A673 (cell line): ENCODE measurements around the gene CAMK2N2. TPM values are rescaled to one million over a fixed set of nuclear protein-coding genes. Genes with fewer than 3 reads are reported as not detected.

Experiments used
- BruUV-seq: library from RNA; stranded (reverse); fragments of 400-500 nt; replicated peaks from 2 replicates; lab custom pipeline; 2021; lab: Mats Ljungman, UMichigan
- CTCF ChIA-PET: fragments of 300-600 bp; sonication (Branson Sonifier 250); formaldehyde crosslinking; loops from one replicate; lab custom pipeline; 2022; ENCODE audit warnings: antibody characterized with exemption; lab: Charles Lee
- POLR2A ChIA-PET: fragments of 300-600 bp; sonication (Branson Sonifier 250); formaldehyde crosslinking; loops from one replicate; lab custom pipeline; 2022; ENCODE audit warnings: antibody characterized with exemption; ENCODE audit not compliant: low non-redundant PET; lab: Charles Lee
- DNase-seq: peaks from one replicate; pipeline ENCODE4 v3.0.0-alpha.2; 2015; ENCODE audit warnings: low spot score
- H3K27ac ChIP-seq: fragments of 200-600 bp; sonication (generic); 2 replicates; pipeline ENCODE4 v1.5.1; 2016; ENCODE audit warnings: mixed run types, low read depth, mild to moderate bottlenecking, mixed read lengths, antibody characterized with exemption, low read length; ENCODE audit not compliant: poor library complexity, severe bottlenecking
- H3K27me3 ChIP-seq: fragments of 200-600 bp; sonication (generic); replicated peaks from 2 replicates; pipeline ENCODE4 v1.6.1; 2017; ENCODE audit warnings: mixed run types, low read depth, mild to moderate bottlenecking, mixed read lengths, antibody characterized with exemption, low read length; ENCODE audit not compliant: insufficient read depth, poor library complexity
- H3K36me3 ChIP-seq: fragments of 200-600 bp; sonication (generic); 2 replicates; pipeline ENCODE4 v1.6.1; 2016; ENCODE audit warnings: mixed run types, mild to moderate bottlenecking, mixed read lengths, antibody characterized with exemption, low read length; ENCODE audit not compliant: insufficient read depth, poor library complexity, severe bottlenecking
- H3K4me1 ChIP-seq: fragments of 200-600 bp; sonication (generic); 2 replicates; pipeline ENCODE4 v1.6.1; 2017; ENCODE audit warnings: mixed run types, mild to moderate bottlenecking, mixed read lengths, antibody characterized with exemption, low read length; ENCODE audit not compliant: insufficient read depth, poor library complexity, severe bottlenecking
- H3K4me3 ChIP-seq: fragments of 200-600 bp; sonication (generic); 2 replicates; pipeline ENCODE4 v1.5.1; 2016; ENCODE audit warnings: low read depth, mixed run types, mild to moderate bottlenecking, mixed read lengths, low read length; ENCODE audit not compliant: poor library complexity, severe bottlenecking
- H3K9me3 ChIP-seq: fragments of 200-600 bp; sonication (generic); 2 replicates; pipeline ENCODE4 v1.6.1; 2016; ENCODE audit warnings: mixed run types, low read depth, mild to moderate bottlenecking, mixed read lengths, antibody characterized with exemption, low read length; ENCODE audit not compliant: poor library complexity, severe bottlenecking
- CTCF ChIP-seq: fragments of 300-800, 200-600 bp; sonication (generic); conservative IDR thresholded peaks from 2 replicates; pipeline ENCODE4 v1.5.1; 2017; ENCODE audit warnings: low read depth, mild to moderate bottlenecking, antibody characterized with exemption, low read length, moderate library complexity, mixed read lengths
- EZH2 ChIP-seq: fragments of 200-600 bp; sonication (generic); IDR thresholded peaks from 2 replicates; pipeline ENCODE4 v1.6.1; 2017; ENCODE audit warnings: borderline replicate concordance, low read depth, mild to moderate bottlenecking, mixed read lengths, antibody characterized with exemption, low read length; ENCODE audit not compliant: poor library complexity, severe bottlenecking
- intact Hi-C: fragments of 100-400 bp; cut with micrococcal nuclease; formaldehyde crosslinking; loops from one replicate; pipeline ENCODE4 v1.10.0; 2022; ENCODE audit not compliant: unreplicated experiment
- total RNA-seq: library from RNA; stranded (reverse); gene quantifications from 2 replicates; pipeline ENCODE4 v1.2.3, GENCODE V29; 2021

The CAMK2N2 gene
- total RNA-seq, 1 experiment from 2014 or later = 1.3 TPM

DNA sequence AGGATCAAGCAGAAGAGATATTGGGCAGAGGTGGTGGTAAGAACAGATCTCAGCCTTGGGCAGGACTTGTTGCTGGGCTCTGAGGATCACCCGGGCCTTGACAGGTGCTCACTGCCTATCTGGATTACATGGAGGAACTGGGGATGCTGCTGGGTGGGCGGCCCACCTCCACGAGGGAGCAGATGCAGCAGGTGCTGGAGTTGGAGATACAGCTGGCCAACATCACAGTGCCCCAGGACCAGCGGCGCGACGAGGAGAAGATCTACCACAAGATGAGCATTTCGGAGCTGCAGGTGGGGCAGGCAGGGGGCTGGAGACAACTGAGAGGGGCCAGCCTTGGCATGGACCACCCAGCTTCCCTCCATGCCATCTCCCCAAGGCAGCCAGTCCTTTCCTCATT lies 22.3 kb upstream of the CAMK2N2 start:
- no peak for TF ChIP-seq CTCF
- TF ChIP-seq EZH2 = no peak
- H3K27ac ChIP-seq = no peak overlapping the region
- no peak for DNase-seq
- ChIA-PET POLR2A (interaction anchor here (0.5 kb wide), 1 partner anchor 441 kb away, joined by 3 read pairs; no protein-coding TSS in a partner anchor), CTCF (interaction anchor here (0.6 kb wide), 1 partner anchor 238 kb away, joined by 6 read pairs; no protein-coding TSS in a partner anchor)
- intact Hi-C loops = no loop called here
- H3K4me3 ChIP-seq = no peak overlapping the region
- H3K9me3 ChIP-seq = no peaks in the 10 kb centered on the region
- H3K36me3 ChIP-seq = no peaks in the 10 kb centered on the region
- BruUV-seq = no TSS peak
- H3K27me3 ChIP-seq = no peaks in the 10 kb centered on the region
- no peaks in the 10 kb centered on the region for H3K4me1 ChIP-seq

DNA sequence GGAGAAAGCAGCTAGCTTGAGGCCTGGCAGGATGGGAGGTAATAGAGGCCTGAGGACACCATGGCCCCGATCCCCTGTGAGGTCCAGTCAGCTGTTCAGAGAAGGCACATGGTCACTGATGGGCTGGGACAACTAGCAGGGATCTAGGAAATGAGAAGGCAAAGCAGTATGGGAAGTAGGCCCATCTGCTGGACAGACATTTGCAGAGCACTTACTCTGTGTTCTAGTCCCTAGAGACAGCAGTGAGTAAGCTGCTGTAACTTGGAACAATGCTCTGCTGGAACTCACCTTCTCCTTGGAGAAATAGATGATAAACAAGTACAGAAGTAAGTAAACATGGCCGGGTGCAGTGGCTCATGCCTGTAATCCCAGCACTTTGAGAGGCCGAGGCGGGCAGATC lies 21.6 kb upstream of the CAMK2N2 start:
- no peak for DNase-seq
- Histone ChIP-seq H3K27me3 (no peaks in the 10 kb centered on the region), H3K4me3 (no peak overlapping the region), H3K9me3 (no peaks in the 10 kb centered on the region), H3K36me3 (no peaks in the 10 kb centered on the region), H3K27ac (no peak overlapping the region), H3K4me1 (no peaks in the 10 kb centered on the region)
- intact Hi-C loops = no loop called here
- POLR2A ChIA-PET = no interaction called here
- no TSS peak for BruUV-seq
- CTCF ChIA-PET = interaction anchor here (0.5 kb wide), 1 partner anchor 14 kb away, joined by 4 read pairs; no protein-coding TSS in a partner anchor
- no peak for TF ChIP-seq EZH2
- TF ChIP-seq CTCF = no peak

DNA sequence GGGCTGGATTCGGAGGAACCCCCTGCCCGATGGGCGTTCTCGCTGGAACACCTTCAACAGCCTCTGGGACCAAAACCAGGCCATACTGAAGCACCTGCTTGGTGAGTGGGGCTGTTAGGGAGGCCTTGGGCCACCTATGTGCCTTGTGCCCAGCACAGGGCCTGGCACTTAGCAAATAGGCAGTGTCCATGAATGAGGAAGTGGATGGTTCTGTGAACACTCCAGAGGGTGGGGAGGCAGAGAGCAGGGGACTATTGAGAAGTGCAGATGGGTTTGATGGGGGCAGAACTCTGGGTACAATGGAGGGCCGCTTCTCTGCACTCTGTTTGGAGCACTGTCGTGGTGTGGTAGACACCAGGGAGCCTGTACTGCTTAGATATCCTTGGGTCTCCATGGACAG lies 16.0 kb upstream of the CAMK2N2 start:
- ChIA-PET CTCF (no interaction called here), POLR2A (no interaction called here)
- no peak for DNase-seq
- intact Hi-C loops = no loop called here
- no TSS peak for BruUV-seq
- H3K36me3 ChIP-seq = no peaks in the 10 kb centered on the region
- TF ChIP-seq CTCF = no peak
- TF ChIP-seq EZH2 = no peak
- peaks cover 24% of the 10 kb centered on the region for H3K27me3 ChIP-seq
- H3K4me1 ChIP-seq = no peaks in the 10 kb centered on the region
- no peak overlapping the region for H3K27ac ChIP-seq
- H3K4me3 ChIP-seq = no peak overlapping the region
- no peaks in the 10 kb centered on the region for H3K9me3 ChIP-seq
